Activated naive CD8-positive, alpha-beta T cell treated with anti-CD3 and anti-CD28 coated beads, Interleukin-2, amount 50 U/mL, for 24 hours (primary cell): ENCODE data around the gene BARD1.

Experiments used
- ATAC-seq: fragments of 150-1000 bp; cut with Tn5 transposase; one replicate; pipeline ENCODE4 v1.10.0; 2021
- DNase-seq: peaks from one replicate; pipeline ENCODE4 v3.0.0; 2021
- H3K27ac Mint-ChIP-seq: one replicate; pipeline ENCODE4 v1.8.0; 2021; ENCODE audit warnings: mild to moderate bottlenecking, mixed read lengths
- H3K27me3 Mint-ChIP-seq: one replicate; pipeline ENCODE4 v1.8.0; 2021; ENCODE audit warnings: mixed read lengths
- H3K36me3 Mint-ChIP-seq: one replicate; pipeline ENCODE4 v1.8.0; 2021; ENCODE audit warnings: low read depth, mixed read lengths
- H3K4me1 Mint-ChIP-seq: one replicate; pipeline ENCODE4 v1.8.0; 2021; ENCODE audit warnings: mixed read lengths
- H3K4me3 Mint-ChIP-seq: one replicate; pipeline ENCODE4 v1.8.0; 2021; ENCODE audit warnings: mild to moderate bottlenecking, moderate library complexity, mixed read lengths
- H3K9me3 Mint-ChIP-seq: one replicate; pipeline ENCODE4 v1.8.0; 2021; ENCODE audit warnings: mixed read lengths

The BARD1 gene

GRCh38 chr2:214808981-214809750 lies at the start of gene BARD1:
BARD1 (minus strand) TSS chr2:214809683; CDS start chr2:214809569, 114 bp downstream.
- Mint-ChIP-seq H3K27me3 (peaks cover 3% of the 10 kb centered on the region), H3K4me1 (peaks cover 33% of the 10 kb centered on the region), H3K4me3 (peak within 1 kb of the TSS; percentile 88), H3K27ac (peak within 1 kb of the TSS; percentile 95), H3K9me3 (no peaks in the 10 kb centered on the region), H3K36me3 (peaks cover 20% of the 10 kb centered on the region)
- peak; percentile 62 for DNase-seq
- peak; percentile 35 for ATAC-seq

- Mint-ChIP-seq H3K27me3 (peaks cover 11% of the 10 kb centered on the region), H3K4me1 (no peaks in the 10 kb centered on the region), H3K36me3 (no peaks in the 10 kb centered on the region), H3K4me3 (no peak overlapping the region), H3K9me3 (no peaks in the 10 kb centered on the region), H3K27ac (no peak overlapping the region)
- ATAC-seq: no peak
- DNase-seq: no peak
Measured at GRCh38 chr2:214856137-214856536, 46.7 kb upstream of the BARD1 start.

- H3K9me3 Mint-ChIP-seq: no peaks in the 10 kb centered on the region
- H3K4me3 Mint-ChIP-seq: no peak overlapping the region
- no peaks in the 10 kb centered on the region for H3K4me1 Mint-ChIP-seq
- H3K27me3 Mint-ChIP-seq: peaks cover 7% of the 10 kb centered on the region
- no peaks in the 10 kb centered on the region for H3K36me3 Mint-ChIP-seq
- DNase-seq (no peak), ATAC-seq (no peak)
- no peak overlapping the region for H3K27ac Mint-ChIP-seq
Measured at GRCh38 chr2:214853906-214854305, 44.4 kb upstream of the BARD1 start.

- ATAC-seq (no peak), DNase-seq (no peak)
- no peaks in the 10 kb centered on the region for H3K4me1 Mint-ChIP-seq
- H3K4me3 Mint-ChIP-seq: no peak overlapping the region
- no peaks in the 10 kb centered on the region for H3K9me3 Mint-ChIP-seq
- no peaks in the 10 kb centered on the region for H3K36me3 Mint-ChIP-seq
- H3K27me3 Mint-ChIP-seq: no peaks in the 10 kb centered on the region
- no peak overlapping the region for H3K27ac Mint-ChIP-seq
Measured at GRCh38 chr2:214843823-214844222, 34.3 kb upstream of the BARD1 start.

- Mint-ChIP-seq H3K4me1 (no peaks in the 10 kb centered on the region), H3K36me3 (no peaks in the 10 kb centered on the region), H3K9me3 (no peaks in the 10 kb centered on the region), H3K4me3 (no peak overlapping the region), H3K27me3 (no peaks in the 10 kb centered on the region), H3K27ac (no peak overlapping the region)
- ATAC-seq (no peak), DNase-seq (no peak)
Measured at GRCh38 chr2:214839464-214839863, 30.0 kb upstream of the BARD1 start.

- Mint-ChIP-seq H3K4me1 (no peaks in the 10 kb centered on the region), H3K27ac (no peak overlapping the region), H3K36me3 (no peaks in the 10 kb centered on the region), H3K9me3 (no peaks in the 10 kb centered on the region), H3K4me3 (no peak overlapping the region), H3K27me3 (no peaks in the 10 kb centered on the region)
- DNase-seq (no peak), ATAC-seq (no peak)
Measured at GRCh38 chr2:214837466-214837865, 28.0 kb upstream of the BARD1 start.

- Mint-ChIP-seq H3K4me1 (no peaks in the 10 kb centered on the region), H3K9me3 (no peaks in the 10 kb centered on the region), H3K4me3 (no peak overlapping the region), H3K27me3 (no peaks in the 10 kb centered on the region), H3K27ac (no peak overlapping the region), H3K36me3 (no peaks in the 10 kb centered on the region)
- no peak for DNase-seq
- no peak for ATAC-seq
Measured at GRCh38 chr2:214836568-214836967, 27.1 kb upstream of the BARD1 start.

GRCh38 chr2:214830794-214831346 lies 21.4 kb upstream of the BARD1 start:
- no peak for ATAC-seq
- no peak overlapping the region for H3K4me3 Mint-ChIP-seq
- H3K36me3 Mint-ChIP-seq: no peaks in the 10 kb centered on the region
- H3K4me1 Mint-ChIP-seq: no peaks in the 10 kb centered on the region
- H3K9me3 Mint-ChIP-seq: no peaks in the 10 kb centered on the region
- DNase-seq: no peak
- no peak overlapping the region for H3K27ac Mint-ChIP-seq
- no peaks in the 10 kb centered on the region for H3K27me3 Mint-ChIP-seq

GRCh38 chr2:214816008-214816533 lies 6.6 kb upstream of the BARD1 start:
- H3K4me3 Mint-ChIP-seq: no peak overlapping the region
- no peaks in the 10 kb centered on the region for H3K36me3 Mint-ChIP-seq
- no peaks in the 10 kb centered on the region for H3K9me3 Mint-ChIP-seq
- H3K27me3 Mint-ChIP-seq: peaks cover 10% of the 10 kb centered on the region
- ATAC-seq (no peak), DNase-seq (no peak)
- peaks cover 1% of the 10 kb centered on the region for H3K4me1 Mint-ChIP-seq
- no peak overlapping the region for H3K27ac Mint-ChIP-seq

- DNase-seq (no peak), ATAC-seq (no peak)
- peaks cover 12% of the 10 kb centered on the region for H3K36me3 Mint-ChIP-seq
- peak overlapping the region; percentile 88 for H3K4me3 Mint-ChIP-seq
- H3K4me1 Mint-ChIP-seq: peaks cover 26% of the 10 kb centered on the region
- H3K27me3 Mint-ChIP-seq: peaks cover 3% of the 10 kb centered on the region
- H3K9me3 Mint-ChIP-seq: no peaks in the 10 kb centered on the region
- H3K27ac Mint-ChIP-seq: peak overlapping the region; percentile 80
Measured at GRCh38 chr2:214810671-214811070, 1.2 kb upstream of the BARD1 start.

- Mint-ChIP-seq H3K36me3 (peaks cover 14% of the 10 kb centered on the region), H3K27me3 (peaks cover 3% of the 10 kb centered on the region), H3K9me3 (no peaks in the 10 kb centered on the region), H3K4me3 (peak overlapping the region; percentile 88), H3K4me1 (peaks cover 33% of the 10 kb centered on the region), H3K27ac (peak overlapping the region; percentile 80)
- DNase-seq (peak; percentile 100), ATAC-seq (peak; percentile 96)
Measured at GRCh38 chr2:214809751-214810564, 475 bp upstream of the BARD1 start.

GRCh38 chr2:214807653-214808052 lies 1.8 kb downstream of the BARD1 start:
- peaks cover 33% of the 10 kb centered on the region for H3K4me1 Mint-ChIP-seq

GRCh38 chr2:214801768-214802397 lies 7.6 kb downstream of the BARD1 start:
- H3K4me3 Mint-ChIP-seq: no peak overlapping the region
- no peak overlapping the region for H3K27ac Mint-ChIP-seq
- peaks cover 31% of the 10 kb centered on the region for H3K36me3 Mint-ChIP-seq
- H3K9me3 Mint-ChIP-seq: no peaks in the 10 kb centered on the region
- H3K4me1 Mint-ChIP-seq: peaks cover 33% of the 10 kb centered on the region
- DNase-seq: no peak
- H3K27me3 Mint-ChIP-seq: no peaks in the 10 kb centered on the region
- ATAC-seq: no peak

More at GRCh38 chr2:214807653-214808052, 1.8 kb downstream of the BARD1 start:
- DNase-seq (no peak), ATAC-seq (no peak)
- Mint-ChIP-seq H3K27me3 (no peaks in the 10 kb centered on the region), H3K27ac (peak overlapping the region; percentile 95), H3K36me3 (peaks cover 20% of the 10 kb centered on the region), H3K4me3 (peak overlapping the region; percentile 88), H3K9me3 (no peaks in the 10 kb centered on the region)

GRCh38 chr2:214801068-214801467 lies 8.4 kb downstream of the BARD1 start:
- no peaks in the 10 kb centered on the region for H3K9me3 Mint-ChIP-seq
- no peak overlapping the region for H3K4me3 Mint-ChIP-seq
- H3K27me3 Mint-ChIP-seq: no peaks in the 10 kb centered on the region
- H3K36me3 Mint-ChIP-seq: peaks cover 34% of the 10 kb centered on the region
- DNase-seq: no peak
- ATAC-seq: peak; percentile 84
- peaks cover 32% of the 10 kb centered on the region for H3K4me1 Mint-ChIP-seq
- H3K27ac Mint-ChIP-seq: no peak overlapping the region
